ENCODE measurements around the gene MNT. TPM values are rescaled to one million over a fixed set of nuclear protein-coding genes. Genes with fewer than 3 reads are reported as not detected.
"Not testable (repeated sequence)": the region's sequence is repeated elsewhere in the genome, so short reads cannot be mapped to it uniquely, and the experiment has no call there.

Gene MNT
- total and polyA plus RNA-seq, 4 experiments from 2014 or later = 0.29 to 50.7 (median 23.2) TPM

- H3K4me1 ChIP-seq (ENCODE audit: insufficient read depth, low read length) = no peaks in the 10 kb centered on the region
- Mint-ChIP-seq H3K4me1 (peaks cover 0 to 5% (median 3%) of the 10 kb centered on the region in 4 donors), H3K27ac (peak overlapping the region in 3 of 7 donors; percentile 5 to 69 (median 28)), H3K27me3 (no peaks in the 10 kb centered on the region), H3K36me3 (peaks cover 33 to 49% of the 10 kb centered on the region in 2 donors), H3K4me3 (no peak overlapping the region), H3K9me3 (peaks cover 0 to 6% (median 1%) of the 10 kb centered on the region in 8 donors)
- peaks cover 22% of the 10 kb centered on the region for H3K36me3 ChIP-seq (ENCODE audit: insufficient read depth, low read length)
- no peaks in the 10 kb centered on the region for H3K9me3 ChIP-seq (ENCODE audit: control insufficient read depth in 1 of 2, low read length in 2 of 2)
- H3K4me3 ChIP-seq (ENCODE audit: low read length in 2 of 2) = no peak overlapping the region
- intact Hi-C loops (cut with micrococcal nuclease) = no loop called here
- no peak overlapping the region for H3K27ac ChIP-seq (ENCODE audit: low read depth, low read length)
- no peaks in the 10 kb centered on the region for H3K27me3 ChIP-seq (ENCODE audit: insufficient read depth, low read length)
- ChIA-PET CTCF (ENCODE audit: partially characterized antibody) (no interaction called here), POLR2A (ENCODE audit: partially characterized antibody) (no interaction called here)
- no peak for DNase-seq
Measured at GRCh38 chr17:2442166-2442565, 41.3 kb upstream of the MNT start.

GRCh38 chr17:2440930-2441329, 40.1 kb upstream of the MNT start:
- H3K27ac Mint-ChIP-seq = no peak overlapping the region
- intact Hi-C loops (cut with micrococcal nuclease) = no loop called here

DNA sequence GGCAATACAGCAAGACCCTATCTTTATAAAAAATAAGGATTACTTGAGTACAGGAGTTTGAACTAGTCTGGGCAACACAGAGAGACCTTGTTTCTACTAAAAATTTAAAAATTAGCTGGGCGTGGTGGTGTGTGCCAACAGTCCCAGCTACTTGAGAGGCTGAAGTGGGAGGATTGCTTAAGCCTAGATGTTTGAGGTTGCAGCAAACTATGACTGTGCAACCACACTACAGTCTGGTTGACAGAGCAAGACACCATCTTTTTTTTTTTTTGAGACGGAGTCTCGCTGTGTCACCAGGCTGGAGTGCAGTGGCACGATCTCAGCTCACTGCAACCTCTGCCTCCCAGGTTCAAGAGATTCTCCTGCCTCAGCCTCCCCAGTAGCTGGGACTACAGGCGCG, 39.1 kb upstream of the MNT start:
- intact Hi-C loops (cut with micrococcal nuclease); H3K4me1 Mint-ChIP-seq; H3K9me3 Mint-ChIP-seq; H3K4me1 ChIP-seq (ENCODE audit: insufficient read depth, low read length); H3K27ac Mint-ChIP-seq; POLR2A ChIA-PET (ENCODE audit: partially characterized antibody); H3K4me3 Mint-ChIP-seq; H3K4me3 ChIP-seq (ENCODE audit: low read length in 2 of 2); DNase-seq; H3K27me3 ChIP-seq (ENCODE audit: insufficient read depth, low read length); H3K27ac ChIP-seq (ENCODE audit: low read depth, low read length); H3K27me3 Mint-ChIP-seq; H3K9me3 ChIP-seq (ENCODE audit: control insufficient read depth in 1 of 2, low read length in 2 of 2): not testable (repeated sequence)
- peaks cover 35 to 58% of the 10 kb centered on the region in 2 donors for H3K36me3 Mint-ChIP-seq
- CTCF ChIA-PET (ENCODE audit: partially characterized antibody) = interaction anchor here (3.5 kb wide), 1 partner anchor 58 kb away, joined by 10 read pairs; no protein-coding TSS in a partner anchor
- H3K36me3 ChIP-seq (ENCODE audit: insufficient read depth, low read length) = peaks cover 33% of the 10 kb centered on the region

More at GRCh38 chr17:2440930-2441329, 40.1 kb upstream of the MNT start:
- Histone ChIP-seq H3K9me3 (ENCODE audit: control insufficient read depth in 1 of 2, low read length in 2 of 2) (no peaks in the 10 kb centered on the region), H3K36me3 (ENCODE audit: insufficient read depth, low read length) (peaks cover 31% of the 10 kb centered on the region), H3K4me1 (ENCODE audit: insufficient read depth, low read length) (no peaks in the 10 kb centered on the region), H3K4me3 (ENCODE audit: low read length in 2 of 2) (no peak overlapping the region), H3K27me3 (ENCODE audit: insufficient read depth, low read length) (no peaks in the 10 kb centered on the region), H3K27ac (ENCODE audit: low read depth, low read length) (no peak overlapping the region)
- ChIA-PET CTCF (ENCODE audit: partially characterized antibody) (interaction anchor here (0.6 kb wide), 1 partner anchor 13 kb away, joined by 3 read pairs; no protein-coding TSS in a partner anchor), POLR2A (ENCODE audit: partially characterized antibody) (no interaction called here)
- Mint-ChIP-seq H3K9me3 (peaks cover 0 to 4% (median under 1%) of the 10 kb centered on the region in 8 donors), H3K4me3 (no peak overlapping the region), H3K4me1 (peaks cover 0 to 5% (median 3%) of the 10 kb centered on the region in 4 donors), H3K36me3 (peaks cover 35 to 54% of the 10 kb centered on the region in 2 donors), H3K27me3 (no peaks in the 10 kb centered on the region)
- DNase-seq = no peak

GRCh38 chr17:2438823-2439222, 38.0 kb upstream of the MNT start:
- H3K36me3 ChIP-seq (ENCODE audit: insufficient read depth, low read length) = peaks cover 35% of the 10 kb centered on the region

GRCh38 chr17:2436316-2436905, 35.6 kb upstream of the MNT start:
- no peaks in the 10 kb centered on the region for H3K9me3 Mint-ChIP-seq
- POLR2A ChIA-PET (ENCODE audit: partially characterized antibody) = no interaction called here
- DNase-seq = no peak
- Histone ChIP-seq H3K27me3 (ENCODE audit: insufficient read depth, low read length) (no peaks in the 10 kb centered on the region), H3K4me3 (ENCODE audit: low read length in 2 of 2) (no peak overlapping the region), H3K9me3 (ENCODE audit: control insufficient read depth in 1 of 2, low read length in 2 of 2) (no peaks in the 10 kb centered on the region), H3K27ac (ENCODE audit: low read depth, low read length) (no peak overlapping the region), H3K36me3 (ENCODE audit: insufficient read depth, low read length) (peaks cover 41% of the 10 kb centered on the region), H3K4me1 (ENCODE audit: insufficient read depth, low read length) (no peaks in the 10 kb centered on the region)
- CTCF ChIA-PET (ENCODE audit: partially characterized antibody) = no interaction called here
- intact Hi-C loops (cut with micrococcal nuclease) = no loop called here
- no peaks in the 10 kb centered on the region for H3K27me3 Mint-ChIP-seq
- H3K36me3 Mint-ChIP-seq = peaks cover 47 to 67% of the 10 kb centered on the region in 2 donors
- peak overlapping the region in 3 of 7 donors; percentile 6 to 69 (median 61) for H3K27ac Mint-ChIP-seq
- H3K4me3 Mint-ChIP-seq = no peak overlapping the region
- H3K4me1 Mint-ChIP-seq = no peaks in the 10 kb centered on the region

More at GRCh38 chr17:2438823-2439222, 38.0 kb upstream of the MNT start:
- POLR2A ChIA-PET (ENCODE audit: partially characterized antibody) = no interaction called here
- DNase-seq = no peak
- Histone ChIP-seq H3K27me3 (ENCODE audit: insufficient read depth, low read length) (no peaks in the 10 kb centered on the region), H3K4me3 (ENCODE audit: low read length in 2 of 2) (no peak overlapping the region), H3K4me1 (ENCODE audit: insufficient read depth, low read length) (no peaks in the 10 kb centered on the region), H3K9me3 (ENCODE audit: control insufficient read depth in 1 of 2, low read length in 2 of 2) (no peaks in the 10 kb centered on the region), H3K27ac (ENCODE audit: low read depth, low read length) (no peak overlapping the region)
- Mint-ChIP-seq H3K9me3 (no peaks in the 10 kb centered on the region), H3K27me3 (no peaks in the 10 kb centered on the region), H3K36me3 (peaks cover 40 to 64% of the 10 kb centered on the region in 2 donors), H3K4me1 (peaks cover 0 to 4% (median 2%) of the 10 kb centered on the region in 4 donors), H3K4me3 (no peak overlapping the region), H3K27ac (peak overlapping the region in 1 of 7 donors; percentile 12)
- CTCF ChIA-PET (ENCODE audit: partially characterized antibody) = interaction anchor here (2.1 to 3.5 kb wide), 2 partner anchors 23 to 57 kb away, joined by 7 to 10 read pairs; no protein-coding TSS in a partner anchor
- intact Hi-C loops (cut with micrococcal nuclease) = no loop called here

DNA sequence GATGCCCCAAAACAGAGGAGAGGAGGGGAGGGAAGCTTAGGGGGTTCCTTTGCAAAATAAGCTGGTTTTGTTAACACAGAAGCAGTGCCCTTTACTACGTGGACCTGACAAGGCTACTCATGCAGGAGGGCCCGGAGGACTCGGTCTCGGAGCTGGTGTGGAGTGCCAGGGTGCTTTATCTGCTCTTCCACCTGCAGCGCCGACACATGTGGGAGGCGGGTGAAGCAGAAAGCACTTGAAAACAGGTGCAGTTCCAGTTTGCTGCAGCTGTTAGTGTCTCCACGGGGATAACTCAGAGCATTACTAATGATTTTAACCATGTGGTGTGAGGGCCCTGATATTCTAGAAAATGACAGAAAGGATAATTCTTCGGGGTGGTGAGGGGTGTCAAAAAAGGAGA, 35.0 kb upstream of the MNT start:
- peaks cover 35% of the 10 kb centered on the region for H3K36me3 ChIP-seq (ENCODE audit: insufficient read depth, low read length)
- ChIA-PET CTCF (ENCODE audit: partially characterized antibody) (no interaction called here), POLR2A (ENCODE audit: partially characterized antibody) (no interaction called here)
- Mint-ChIP-seq H3K9me3 (no peaks in the 10 kb centered on the region), H3K27ac (peak overlapping the region in 2 of 7 donors; percentile 6 to 69), H3K4me3 (no peak overlapping the region), H3K4me1 (no peaks in the 10 kb centered on the region), H3K36me3 (peaks cover 42 to 62% of the 10 kb centered on the region in 2 donors), H3K27me3 (no peaks in the 10 kb centered on the region)
- H3K27me3 ChIP-seq (ENCODE audit: insufficient read depth, low read length) = no peaks in the 10 kb centered on the region
- no peak for DNase-seq
- no peaks in the 10 kb centered on the region for H3K4me1 ChIP-seq (ENCODE audit: insufficient read depth, low read length)
- H3K9me3 ChIP-seq (ENCODE audit: control insufficient read depth in 1 of 2, low read length in 2 of 2) = no peaks in the 10 kb centered on the region
- no peak overlapping the region for H3K4me3 ChIP-seq (ENCODE audit: low read length in 2 of 2)
- intact Hi-C loops (cut with micrococcal nuclease) = no loop called here
- no peak overlapping the region for H3K27ac ChIP-seq (ENCODE audit: low read depth, low read length)

GRCh38 chr17:2435181-2435741, 34.4 kb upstream of the MNT start:
- H3K27ac Mint-ChIP-seq = no peak overlapping the region
- no peaks in the 10 kb centered on the region for H3K9me3 ChIP-seq (ENCODE audit: control insufficient read depth in 1 of 2, low read length in 2 of 2)
- CTCF ChIA-PET (ENCODE audit: partially characterized antibody) = no interaction called here
- H3K4me3 ChIP-seq (ENCODE audit: low read length in 2 of 2) = no peak overlapping the region
- H3K4me1 ChIP-seq (ENCODE audit: insufficient read depth, low read length) = no peaks in the 10 kb centered on the region
- no peaks in the 10 kb centered on the region for H3K27me3 Mint-ChIP-seq
- H3K9me3 Mint-ChIP-seq = no peaks in the 10 kb centered on the region
- no peak for DNase-seq
- POLR2A ChIA-PET (ENCODE audit: partially characterized antibody) = no interaction called here
- no peak overlapping the region for H3K27ac ChIP-seq (ENCODE audit: low read depth, low read length)
- H3K4me3 Mint-ChIP-seq = no peak overlapping the region
- no peaks in the 10 kb centered on the region for H3K27me3 ChIP-seq (ENCODE audit: insufficient read depth, low read length)
- peaks cover 35% of the 10 kb centered on the region for H3K36me3 ChIP-seq (ENCODE audit: insufficient read depth, low read length)
- peaks cover 42 to 58% of the 10 kb centered on the region in 2 donors for H3K36me3 Mint-ChIP-seq
- intact Hi-C loops (cut with micrococcal nuclease) = no loop called here
- H3K4me1 Mint-ChIP-seq = no peaks in the 10 kb centered on the region
